ENCODE measurements around the gene TOMT. TPM values are rescaled to one million over a fixed set of nuclear protein-coding genes. Genes with fewer than 3 reads are reported as not detected.

The TOMT gene
- total and polyA plus RNA-seq, 2 of the 13 experiments (the other 11 are each of a cell fraction or from before 2014, with no cell fraction given) = not detected

DNA sequence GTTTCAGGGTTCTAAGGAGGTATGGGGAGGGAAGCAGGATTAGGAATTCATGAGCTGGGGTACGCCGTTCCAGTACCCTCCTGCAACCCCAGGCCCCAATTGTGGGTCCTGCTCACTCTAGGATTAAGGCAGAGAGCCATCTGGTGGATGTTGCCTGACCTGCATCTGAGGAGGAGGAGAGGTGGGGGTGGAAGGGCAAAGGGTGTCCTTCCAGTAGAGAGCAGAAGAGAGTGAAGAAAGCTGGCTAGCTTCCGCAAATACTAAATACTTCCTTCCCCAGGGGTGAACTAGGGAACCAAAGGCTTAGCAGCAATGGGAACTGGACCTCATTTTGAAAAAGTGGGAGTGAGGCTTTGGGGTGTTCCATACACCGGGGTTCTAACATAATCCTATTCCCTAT, 14.4 kb upstream of the TOMT start (continued):
- TF ChIP-seq, protein P1, sequence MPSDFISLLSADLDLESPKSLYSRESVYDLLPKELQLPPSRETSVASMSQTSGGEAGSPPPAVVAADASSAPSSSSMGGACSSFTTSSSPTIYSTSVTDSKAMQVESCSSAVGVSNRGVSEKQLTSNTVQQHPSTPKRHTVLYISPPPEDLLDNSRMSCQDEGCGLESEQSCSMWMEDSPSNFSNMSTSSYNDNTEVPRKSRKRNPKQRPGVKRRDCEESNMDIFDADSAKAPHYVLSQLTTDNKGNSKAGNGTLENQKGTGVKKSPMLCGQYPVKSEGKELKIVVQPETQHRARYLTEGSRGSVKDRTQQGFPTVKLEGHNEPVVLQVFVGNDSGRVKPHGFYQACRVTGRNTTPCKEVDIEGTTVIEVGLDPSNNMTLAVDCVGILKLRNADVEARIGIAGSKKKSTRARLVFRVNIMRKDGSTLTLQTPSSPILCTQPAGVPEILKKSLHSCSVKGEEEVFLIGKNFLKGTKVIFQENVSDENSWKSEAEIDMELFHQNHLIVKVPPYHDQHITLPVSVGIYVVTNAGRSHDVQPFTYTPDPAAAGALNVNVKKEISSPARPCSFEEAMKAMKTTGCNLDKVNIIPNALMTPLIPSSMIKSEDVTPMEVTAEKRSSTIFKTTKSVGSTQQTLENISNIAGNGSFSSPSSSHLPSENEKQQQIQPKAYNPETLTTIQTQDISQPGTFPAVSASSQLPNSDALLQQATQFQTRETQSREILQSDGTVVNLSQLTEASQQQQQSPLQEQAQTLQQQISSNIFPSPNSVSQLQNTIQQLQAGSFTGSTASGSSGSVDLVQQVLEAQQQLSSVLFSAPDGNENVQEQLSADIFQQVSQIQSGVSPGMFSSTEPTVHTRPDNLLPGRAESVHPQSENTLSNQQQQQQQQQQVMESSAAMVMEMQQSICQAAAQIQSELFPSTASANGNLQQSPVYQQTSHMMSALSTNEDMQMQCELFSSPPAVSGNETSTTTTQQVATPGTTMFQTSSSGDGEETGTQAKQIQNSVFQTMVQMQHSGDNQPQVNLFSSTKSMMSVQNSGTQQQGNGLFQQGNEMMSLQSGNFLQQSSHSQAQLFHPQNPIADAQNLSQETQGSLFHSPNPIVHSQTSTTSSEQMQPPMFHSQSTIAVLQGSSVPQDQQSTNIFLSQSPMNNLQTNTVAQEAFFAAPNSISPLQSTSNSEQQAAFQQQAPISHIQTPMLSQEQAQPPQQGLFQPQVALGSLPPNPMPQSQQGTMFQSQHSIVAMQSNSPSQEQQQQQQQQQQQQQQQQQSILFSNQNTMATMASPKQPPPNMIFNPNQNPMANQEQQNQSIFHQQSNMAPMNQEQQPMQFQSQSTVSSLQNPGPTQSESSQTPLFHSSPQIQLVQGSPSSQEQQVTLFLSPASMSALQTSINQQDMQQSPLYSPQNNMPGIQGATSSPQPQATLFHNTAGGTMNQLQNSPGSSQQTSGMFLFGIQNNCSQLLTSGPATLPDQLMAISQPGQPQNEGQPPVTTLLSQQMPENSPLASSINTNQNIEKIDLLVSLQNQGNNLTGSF (CRISPR knock-in tag; IDR thresholded peaks at IDR 0.05) = no peak
- TF ChIP-seq JARID2 (CRISPR knock-in tag; IDR thresholded peaks at IDR 0.05; ENCODE audit: insufficient replicate concordance) = no peak
- no peak for TF ChIP-seq ZSCAN12 (CRISPR knock-in tag; IDR thresholded peaks at IDR 0.05)
- TF ChIP-seq ZNF496 (CRISPR knock-in tag; IDR thresholded peaks at IDR 0.05; ENCODE audit: insufficient replicate concordance) = no peak
- TF ChIP-seq, protein P2, sequence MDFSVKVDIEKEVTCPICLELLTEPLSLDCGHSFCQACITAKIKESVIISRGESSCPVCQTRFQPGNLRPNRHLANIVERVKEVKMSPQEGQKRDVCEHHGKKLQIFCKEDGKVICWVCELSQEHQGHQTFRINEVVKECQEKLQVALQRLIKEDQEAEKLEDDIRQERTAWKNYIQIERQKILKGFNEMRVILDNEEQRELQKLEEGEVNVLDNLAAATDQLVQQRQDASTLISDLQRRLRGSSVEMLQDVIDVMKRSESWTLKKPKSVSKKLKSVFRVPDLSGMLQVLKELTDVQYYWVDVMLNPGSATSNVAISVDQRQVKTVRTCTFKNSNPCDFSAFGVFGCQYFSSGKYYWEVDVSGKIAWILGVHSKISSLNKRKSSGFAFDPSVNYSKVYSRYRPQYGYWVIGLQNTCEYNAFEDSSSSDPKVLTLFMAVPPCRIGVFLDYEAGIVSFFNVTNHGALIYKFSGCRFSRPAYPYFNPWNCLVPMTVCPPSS (IDR thresholded peaks at IDR 0.05) = no peak
- TF ChIP-seq, protein P3, sequence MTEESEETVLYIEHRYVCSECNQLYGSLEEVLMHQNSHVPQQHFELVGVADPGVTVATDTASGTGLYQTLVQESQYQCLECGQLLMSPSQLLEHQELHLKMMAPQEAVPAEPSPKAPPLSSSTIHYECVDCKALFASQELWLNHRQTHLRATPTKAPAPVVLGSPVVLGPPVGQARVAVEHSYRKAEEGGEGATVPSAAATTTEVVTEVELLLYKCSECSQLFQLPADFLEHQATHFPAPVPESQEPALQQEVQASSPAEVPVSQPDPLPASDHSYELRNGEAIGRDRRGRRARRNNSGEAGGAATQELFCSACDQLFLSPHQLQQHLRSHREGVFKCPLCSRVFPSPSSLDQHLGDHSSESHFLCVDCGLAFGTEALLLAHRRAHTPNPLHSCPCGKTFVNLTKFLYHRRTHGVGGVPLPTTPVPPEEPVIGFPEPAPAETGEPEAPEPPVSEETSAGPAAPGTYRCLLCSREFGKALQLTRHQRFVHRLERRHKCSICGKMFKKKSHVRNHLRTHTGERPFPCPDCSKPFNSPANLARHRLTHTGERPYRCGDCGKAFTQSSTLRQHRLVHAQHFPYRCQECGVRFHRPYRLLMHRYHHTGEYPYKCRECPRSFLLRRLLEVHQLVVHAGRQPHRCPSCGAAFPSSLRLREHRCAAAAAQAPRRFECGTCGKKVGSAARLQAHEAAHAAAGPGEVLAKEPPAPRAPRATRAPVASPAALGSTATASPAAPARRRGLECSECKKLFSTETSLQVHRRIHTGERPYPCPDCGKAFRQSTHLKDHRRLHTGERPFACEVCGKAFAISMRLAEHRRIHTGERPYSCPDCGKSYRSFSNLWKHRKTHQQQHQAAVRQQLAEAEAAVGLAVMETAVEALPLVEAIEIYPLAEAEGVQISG (CRISPR knock-in tag; IDR thresholded peaks at IDR 0.05) = no peak
- TF ChIP-seq, protein P4, sequence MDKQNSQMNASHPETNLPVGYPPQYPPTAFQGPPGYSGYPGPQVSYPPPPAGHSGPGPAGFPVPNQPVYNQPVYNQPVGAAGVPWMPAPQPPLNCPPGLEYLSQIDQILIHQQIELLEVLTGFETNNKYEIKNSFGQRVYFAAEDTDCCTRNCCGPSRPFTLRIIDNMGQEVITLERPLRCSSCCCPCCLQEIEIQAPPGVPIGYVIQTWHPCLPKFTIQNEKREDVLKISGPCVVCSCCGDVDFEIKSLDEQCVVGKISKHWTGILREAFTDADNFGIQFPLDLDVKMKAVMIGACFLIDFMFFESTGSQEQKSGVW (CRISPR knock-in tag; IDR thresholded peaks at IDR 0.05; ENCODE audit: borderline replicate concordance) = no peak
- no peak for TF ChIP-seq BRCA1 (CRISPR knock-in tag; IDR thresholded peaks at IDR 0.05)
- no peak for TF ChIP-seq ZFP82 (CRISPR knock-in tag; IDR thresholded peaks at IDR 0.05; ENCODE audit: borderline replicate concordance)
- TF ChIP-seq, protein P5, sequence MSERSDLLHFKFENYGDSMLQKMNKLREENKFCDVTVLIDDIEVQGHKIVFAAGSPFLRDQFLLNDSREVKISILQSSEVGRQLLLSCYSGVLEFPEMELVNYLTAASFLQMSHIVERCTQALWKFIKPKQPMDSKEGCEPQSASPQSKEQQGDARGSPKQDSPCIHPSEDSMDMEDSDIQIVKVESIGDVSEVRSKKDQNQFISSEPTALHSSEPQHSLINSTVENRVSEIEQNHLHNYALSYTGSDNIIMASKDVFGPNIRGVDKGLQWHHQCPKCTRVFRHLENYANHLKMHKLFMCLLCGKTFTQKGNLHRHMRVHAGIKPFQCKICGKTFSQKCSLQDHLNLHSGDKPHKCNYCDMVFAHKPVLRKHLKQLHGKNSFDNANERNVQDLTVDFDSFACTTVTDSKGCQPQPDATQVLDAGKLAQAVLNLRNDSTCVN (CRISPR knock-in tag; IDR thresholded peaks at IDR 0.05; ENCODE audit: borderline replicate concordance) = no peak
- TF ChIP-seq ESRRA (CRISPR knock-in tag; IDR thresholded peaks at IDR 0.05; ENCODE audit: low read depth) = no peak
- TF ChIP-seq, protein P6, sequence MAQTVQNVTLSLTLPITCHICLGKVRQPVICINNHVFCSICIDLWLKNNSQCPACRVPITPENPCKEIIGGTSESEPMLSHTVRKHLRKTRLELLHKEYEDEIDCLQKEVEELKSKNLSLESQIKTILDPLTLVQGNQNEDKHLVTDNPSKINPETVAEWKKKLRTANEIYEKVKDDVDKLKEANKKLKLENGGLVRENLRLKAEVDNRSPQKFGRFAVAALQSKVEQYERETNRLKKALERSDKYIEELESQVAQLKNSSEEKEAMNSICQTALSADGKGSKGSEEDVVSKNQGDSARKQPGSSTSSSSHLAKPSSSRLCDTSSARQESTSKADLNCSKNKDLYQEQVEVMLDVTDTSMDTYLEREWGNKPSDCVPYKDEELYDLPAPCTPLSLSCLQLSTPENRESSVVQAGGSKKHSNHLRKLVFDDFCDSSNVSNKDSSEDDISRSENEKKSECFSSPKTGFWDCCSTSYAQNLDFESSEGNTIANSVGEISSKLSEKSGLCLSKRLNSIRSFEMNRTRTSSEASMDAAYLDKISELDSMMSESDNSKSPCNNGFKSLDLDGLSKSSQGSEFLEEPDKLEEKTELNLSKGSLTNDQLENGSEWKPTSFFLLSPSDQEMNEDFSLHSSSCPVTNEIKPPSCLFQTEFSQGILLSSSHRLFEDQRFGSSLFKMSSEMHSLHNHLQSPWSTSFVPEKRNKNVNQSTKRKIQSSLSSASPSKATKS (CRISPR knock-in tag; IDR thresholded peaks at IDR 0.05) = no peak
- no peak for TF ChIP-seq PCBP1 (IDR thresholded peaks at IDR 0.05; ENCODE audit: borderline replicate concordance, low read depth, low read length)
- no peak for TF ChIP-seq ZBTB1 (CRISPR knock-in tag; IDR thresholded peaks at IDR 0.05; ENCODE audit: borderline replicate concordance)
- peak; percentile 74 for TF ChIP-seq STAG1 (CRISPR knock-in tag; IDR thresholded peaks at IDR 0.05)
- no peak for TF ChIP-seq PAF1 (CRISPR knock-in tag; IDR thresholded peaks at IDR 0.05)

Data from HepG2 (cell line).